Testis (tissue), 3 donors: Measurements from ENCODE around the gene PAFAH2. TPM values are rescaled to one million over a fixed set of nuclear protein-coding genes. Genes with fewer than 3 reads are reported as not detected.
A peak's percentile ranks its signal among the peaks of the same experiment; 100 is the strongest.

Experiments
- DNase-seq: peaks from one replicate; pipeline ENCODE4 v3.0.0-alpha.2; 2019
- H3K27ac ChIP-seq, 2 donors: fragments of 200-600 bp; sonication (generic); one replicate each; pipeline ENCODE4 v1.5.1; 2019
- H3K27me3 ChIP-seq: fragments of 200-600 bp; sonication (generic); one replicate; pipeline ENCODE4 v1.5.1; 2019
- H3K36me3 ChIP-seq: fragments of 200-600 bp; sonication (generic); one replicate; pipeline ENCODE4 v1.5.1; 2017; ENCODE audit warnings: low read depth; ENCODE audit errors: missing control alignments
- H3K4me1 ChIP-seq: fragments of 200-600 bp; sonication (generic); one replicate; pipeline ENCODE4 v1.5.1; 2019
- H3K4me3 ChIP-seq, 2 donors: fragments of 200-600 bp; sonication (generic); one replicate each; pipeline ENCODE4 v1.5.1; 2017 to 2019
- H3K9me3 ChIP-seq: fragments of 200-600 bp; sonication (generic); one replicate; pipeline ENCODE4 v1.5.1; 2017
- CTCF ChIP-seq, 3 experiments: fragments of 450-650 bp in 2 of 3; fragments of 200-600 bp in 1 of 3; sonication (generic) in 1 of 3; IDR thresholded peaks; one replicate each; pipeline ENCODE4 v1.5.1; 2016 to 2019; ENCODE audit warnings: antibody characterized with exemption in 3 of 3, mild to moderate bottlenecking in 2 of 3, moderate library complexity in 1 of 3
- POLR2A ChIP-seq: fragments of 450-650 bp; IDR thresholded peaks from one replicate; pipeline ENCODE4 v1.6.1; 2017; ENCODE audit warnings: antibody characterized with exemption, mild to moderate bottlenecking, moderate library complexity
- WGBS, 2 donors: methylation state at CpG; one replicate each; pipeline ENCODE4 v1.1.5; 2018; 5-methylcytosine and 5-hydroxymethylcytosine counted together
- intact Hi-C: fragments of 100-400 bp; cut with DNase I; formaldehyde crosslinking; loops from one replicate; pipeline ENCODE4 v1.15.1; 2023; ENCODE audit warnings: low total_unique reads
- polyA plus RNA-seq: library from polyadenylated mRNA; stranded (reverse); fragments of 350-450 nt; fragmentation: Illumina TruSeq; extraction: RNeasy Lipid Tissue Mini Kit (QIAGEN cat#74804); gene quantifications from one replicate; pipeline ENCODE4 v1.2.3, GENCODE V29; 2014; ENCODE audit warnings: low read depth, low replicate concordance; ENCODE audit not compliant: insufficient read depth
- total RNA-seq, 2 donors: library from RNA; depleted of rRNA; stranded (reverse); fragments of >200 nt; gene quantifications; one replicate each; pipeline ENCODE4 v1.2.3, GENCODE V29; 2016

PAFAH2 gene
- total and polyA plus RNA-seq, 3 donors from 2014 or later = 14.5 to 24.1 (median 18.9) TPM

GRCh38 chr1:25926731-25927496 is 70.9 kb downstream of the PAFAH2 start:
- no peak overlapping the region for H3K4me3 ChIP-seq
- H3K36me3 ChIP-seq = no peaks in the 10 kb centered on the region
- H3K4me1 ChIP-seq = peaks cover 5% of the 10 kb centered on the region
- intact Hi-C loops = no loop called here
- TF ChIP-seq CTCF (IDR thresholded peaks at IDR 0.05) = no peak
- no peak for TF ChIP-seq POLR2A
- no peaks in the 10 kb centered on the region for H3K9me3 ChIP-seq
- H3K27me3 ChIP-seq = no peaks in the 10 kb centered on the region
- no peak for DNase-seq
- WGBS, 2 donors = 53 to 67% methylated on average over 13 of the region's 13 CpGs
- H3K27ac ChIP-seq = no peak overlapping the region

GRCh38 chr1:25924454-25924853 is 73.4 kb downstream of the PAFAH2 start:
- H3K4me3 ChIP-seq = no peak overlapping the region
- intact Hi-C loops = no loop called here
- no peaks in the 10 kb centered on the region for H3K9me3 ChIP-seq
- H3K36me3 ChIP-seq = no peaks in the 10 kb centered on the region
- DNase-seq = no peak
- H3K27ac ChIP-seq = no peak overlapping the region
- peaks cover 5% of the 10 kb centered on the region for H3K4me1 ChIP-seq
- no peaks in the 10 kb centered on the region for H3K27me3 ChIP-seq
- TF ChIP-seq CTCF (IDR thresholded peaks at IDR 0.05) (no peak), POLR2A (no peak)
- whole genome bisulfite sequencing, 2 donors = 84 to 86% methylated on average over 2 of the region's 2 CpGs

- H3K36me3 ChIP-seq = no peaks in the 10 kb centered on the region
- H3K27ac ChIP-seq = peak overlapping the region; percentile 73 to 81
- no peaks in the 10 kb centered on the region for H3K9me3 ChIP-seq
- DNase-seq = peak; percentile 42
- H3K27me3 ChIP-seq = no peaks in the 10 kb centered on the region
- intact Hi-C loops = no loop called here
- WGBS, 2 donors = 1% methylated on average over 20 to 32 of the region's 32 CpGs
- peak overlapping the region; percentile 53 to 62 for H3K4me3 ChIP-seq
- no peak for TF ChIP-seq POLR2A
- H3K4me1 ChIP-seq = peaks cover 5% of the 10 kb centered on the region
Observed at GRCh38 chr1:25922971-25923552, 74.8 kb downstream of the PAFAH2 start.

GRCh38 chr1:25922056-25922970 is 75.5 kb downstream of the PAFAH2 start:
- H3K27me3 ChIP-seq = no peaks in the 10 kb centered on the region
- TF ChIP-seq POLR2A (no peak), CTCF (IDR thresholded peaks at IDR 0.05) (no peak)
- intact Hi-C loops = no loop called here
- H3K9me3 ChIP-seq = no peaks in the 10 kb centered on the region
- H3K4me1 ChIP-seq = peaks cover 5% of the 10 kb centered on the region
- peak overlapping the region; percentile 53 to 62 for H3K4me3 ChIP-seq
- H3K36me3 ChIP-seq = no peaks in the 10 kb centered on the region
- 6 to 38% methylated on average over 11 to 49 of the region's 49 CpGs for WGBS, 2 donors
- peak; percentile 71 for DNase-seq
- peak overlapping the region; percentile 73 to 81 for H3K27ac ChIP-seq

GRCh38 chr1:25918615-25919014 is 79.2 kb downstream of the PAFAH2 start:
- TF ChIP-seq CTCF (IDR thresholded peaks at IDR 0.05) = no peak
- no peak for TF ChIP-seq POLR2A
- H3K9me3 ChIP-seq = no peaks in the 10 kb centered on the region
- DNase-seq = no peak
- no peak overlapping the region for H3K4me3 ChIP-seq
- H3K4me1 ChIP-seq = no peaks in the 10 kb centered on the region
- no peak overlapping the region for H3K27ac ChIP-seq
- 75 to 79% methylated on average over 11 of the region's 11 CpGs for WGBS, 2 donors
- H3K36me3 ChIP-seq = no peaks in the 10 kb centered on the region
- intact Hi-C loops = no loop called here
- no peaks in the 10 kb centered on the region for H3K27me3 ChIP-seq
